HepG2 (cell line): ENCODE measurements around the gene PSRC1. TPM values are rescaled to one million over a fixed set of nuclear protein-coding genes. Genes with fewer than 3 reads are reported as not detected.

Experiments
- ATF6 ChIP-seq: sonication (generic); formaldehyde crosslinking; conservative IDR thresholded peaks from 2 replicates; pipeline ENCODE4 v1.4.0; 2020; ENCODE audit warnings: missing genetic modification reagents
- GATAD1 ChIP-seq: IDR thresholded peaks from 2 replicates; pipeline ENCODE4 v1.6.1; 2016; ENCODE audit warnings: missing genetic modification reagents, missing compliant biosample characterization
- GLI4 ChIP-seq: sonication (generic); formaldehyde crosslinking; IDR thresholded peaks from 2 replicates; pipeline ENCODE4 v1.5.1; 2020; ENCODE audit warnings: missing genetic modification reagents, mild to moderate bottlenecking, moderate library complexity, borderline replicate concordance
- HINFP ChIP-seq: sonication (generic); formaldehyde crosslinking; IDR thresholded peaks from 2 replicates; pipeline ENCODE4 v1.4.0; 2020; ENCODE audit warnings: low read depth, mild to moderate bottlenecking, missing genetic modification reagents
- IRX3 ChIP-seq: sonication (generic); formaldehyde crosslinking; IDR thresholded peaks from 2 replicates; pipeline ENCODE4 v1.8.1; 2023; ENCODE audit warnings: mild to moderate bottlenecking, low read depth, missing genetic modification reagents, borderline replicate concordance
- KDM6A ChIP-seq: IDR thresholded peaks from 2 replicates; pipeline ENCODE4 v1.6.1; 2016; ENCODE audit warnings: low read depth
- ONECUT2 ChIP-seq: sonication (generic); formaldehyde crosslinking; IDR thresholded peaks from 2 replicates; pipeline ENCODE4 v1.4.0; 2020; ENCODE audit warnings: missing genetic modification reagents
- PBX3 ChIP-seq: sonication (generic); formaldehyde crosslinking; IDR thresholded peaks from 2 replicates; pipeline ENCODE4 v1.8.1; 2023; ENCODE audit warnings: missing genetic modification reagents, inconsistent platforms, borderline replicate concordance
- PHB2 ChIP-seq: fragments of 450-650 bp; IDR thresholded peaks from 2 replicates; pipeline ENCODE4 v1.6.1; 2018; ENCODE audit not compliant: partially characterized antibody
- PHF20 ChIP-seq: sonication (generic); formaldehyde crosslinking; IDR thresholded peaks from 2 replicates; pipeline ENCODE4 v1.5.0; 2020; ENCODE audit warnings: mild to moderate bottlenecking, missing genetic modification reagents
- PPARG ChIP-seq: conservative IDR thresholded peaks from 2 replicates; pipeline ENCODE4 v1.6.1; 2016; ENCODE audit warnings: missing biosample characterization, missing genetic modification reagents
- RFXANK ChIP-seq: IDR thresholded peaks from 2 replicates; pipeline ENCODE4 v1.6.1; 2016
- SP4 ChIP-seq: sonication (generic); formaldehyde crosslinking; IDR thresholded peaks from 2 replicates; pipeline ENCODE4 v1.8.1; 2023; ENCODE audit warnings: mild to moderate bottlenecking, missing genetic modification reagents
- TBP ChIP-seq: sonication (generic); formaldehyde crosslinking; IDR thresholded peaks from 2 replicates; pipeline ENCODE4 v1.5.0; 2020; ENCODE audit warnings: missing genetic modification reagents
- TEAD2 ChIP-seq: sonication (generic); formaldehyde crosslinking; IDR thresholded peaks from 2 replicates; pipeline ENCODE4 v1.9.0; 2021; ENCODE audit warnings: missing genetic modification reagents
- ZFP90 ChIP-seq: sonication (generic); formaldehyde crosslinking; IDR thresholded peaks from 2 replicates; pipeline ENCODE4 v1.8.0; 2022; ENCODE audit warnings: missing genetic modification reagents, mild to moderate bottlenecking, inconsistent platforms, borderline replicate concordance
- ZMYM4 ChIP-seq: sonication (generic); formaldehyde crosslinking; IDR thresholded peaks from 2 replicates; pipeline ENCODE4 v1.8.1; 2023; ENCODE audit warnings: mild to moderate bottlenecking, missing genetic modification reagents
- ZNF292 ChIP-seq: sonication (generic); formaldehyde crosslinking; IDR thresholded peaks from 2 replicates; pipeline ENCODE4 v1.8.1; 2022; ENCODE audit warnings: mild to moderate bottlenecking, low read depth, missing genetic modification reagents, borderline replicate concordance
- ZNF670 ChIP-seq: sonication (generic); formaldehyde crosslinking; IDR thresholded peaks from 2 replicates; pipeline ENCODE4 v1.8.0; 2022; ENCODE audit warnings: mild to moderate bottlenecking, missing genetic modification reagents, borderline replicate concordance
- ZNF75D ChIP-seq: sonication (generic); formaldehyde crosslinking; IDR thresholded peaks from 2 replicates; pipeline ENCODE4 v1.8.1; 2023; ENCODE audit warnings: missing genetic modification reagents, mild to moderate bottlenecking, borderline replicate concordance
- ZSCAN5A ChIP-seq: sonication (generic); formaldehyde crosslinking; IDR thresholded peaks from 2 replicates; pipeline ENCODE4 v1.8.0; 2022; ENCODE audit warnings: mild to moderate bottlenecking, missing genetic modification reagents, borderline replicate concordance
- polyA plus RNA-seq, 8 experiments: library from polyadenylated mRNA; depleted of rRNA in 3 of 8; stranded (reverse) in 7 of 8; unstranded in 1 of 8; fragments of >200 nt; fragmentation: Illumina TruSeq in 4 of 8; extraction: Trizol in 4 of 8; gene quantifications; 2 replicates each; pipeline versions ENCODE4 v1.2.1 to v1.2.3, GENCODE V29; 2011 to 2016; ENCODE audit warnings: low read depth in 4 of 8, missing spikeins in 1 of 8, mixed read lengths in 1 of 8; ENCODE audit not compliant: insufficient read depth in 1 of 8
- total RNA-seq, 5 experiments: library from RNA; depleted of rRNA; stranded (reverse); fragments of >200 nt; fragmentation: Illumina TruSeq; extraction: Trizol; gene quantifications; 2 replicates each; pipeline ENCODE4 v1.2.3, GENCODE V29; 2016; ENCODE audit warnings: low read depth in 1 of 5
- TF ChIP-seq, protein P1 (sequence below): IDR thresholded peaks from 2 replicates; pipeline ENCODE4 v1.6.1; 2012; ENCODE audit warnings: low read depth, low read length, improper control_type of control experiment

PSRC1 gene
- total and polyA plus RNA-seq, 2 of the 13 experiments (the other 11 are each of a cell fraction or from before 2014, with no cell fraction given), result 28.6 to 30.3 TPM

DNA sequence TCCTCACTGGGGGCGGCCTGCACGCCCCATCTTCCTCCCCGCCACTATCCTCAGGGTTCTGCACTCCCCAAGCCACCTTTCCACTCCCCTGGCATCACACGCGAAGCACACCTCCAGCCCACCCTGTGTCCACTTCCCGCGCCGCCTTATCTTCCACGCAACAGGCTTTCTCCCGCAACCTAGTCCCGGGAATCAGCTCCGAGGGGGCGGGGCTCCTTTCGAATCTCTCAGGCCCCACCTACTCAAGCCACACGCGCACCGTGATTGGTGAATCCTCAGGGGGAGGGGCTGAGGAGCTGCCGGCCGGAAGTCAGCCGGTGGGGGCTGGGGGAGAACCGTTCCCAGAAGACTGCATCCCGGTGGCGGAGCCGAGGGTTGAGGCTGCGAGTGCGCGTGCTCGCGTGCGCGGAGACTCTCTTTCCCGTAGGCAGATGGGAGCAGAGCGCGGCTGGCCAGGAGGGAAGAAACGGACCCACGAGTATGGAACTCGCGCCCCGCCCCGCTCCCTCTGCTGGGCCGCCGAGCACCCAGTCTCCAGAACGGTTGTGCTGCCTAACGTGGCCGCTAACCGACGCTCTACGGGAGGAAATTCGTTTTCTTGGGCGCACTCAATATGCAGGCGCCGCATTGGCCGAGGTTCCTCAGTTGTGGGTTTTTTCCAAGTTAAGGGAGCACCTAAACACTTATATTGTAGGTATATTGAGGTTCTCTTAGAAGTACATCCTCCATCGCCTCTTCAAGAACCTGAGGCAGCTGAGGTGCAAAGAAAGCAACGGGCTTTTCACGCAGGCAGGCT lies at the start of gene PSRC1 (continued):
- TF ChIP-seq, protein P1, sequence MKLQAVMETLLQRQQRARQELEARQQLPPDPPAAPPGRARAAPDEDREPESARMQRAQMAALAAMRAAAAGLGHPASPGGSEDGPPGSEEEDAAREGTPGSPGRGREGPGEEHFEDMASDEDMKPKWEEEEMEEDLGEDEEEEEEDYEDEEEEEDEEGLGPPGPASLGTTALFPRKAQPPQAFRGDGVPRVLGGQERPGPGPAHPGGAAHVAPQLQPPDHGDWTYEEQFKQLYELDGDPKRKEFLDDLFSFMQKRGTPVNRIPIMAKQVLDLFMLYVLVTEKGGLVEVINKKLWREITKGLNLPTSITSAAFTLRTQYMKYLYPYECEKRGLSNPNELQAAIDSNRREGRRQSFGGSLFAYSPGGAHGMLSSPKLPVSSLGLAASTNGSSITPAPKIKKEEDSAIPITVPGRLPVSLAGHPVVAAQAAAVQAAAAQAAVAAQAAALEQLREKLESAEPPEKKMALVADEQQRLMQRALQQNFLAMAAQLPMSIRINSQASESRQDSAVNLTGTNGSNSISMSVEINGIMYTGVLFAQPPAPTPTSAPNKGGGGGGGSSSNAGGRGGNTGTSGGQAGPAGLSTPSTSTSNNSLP, result no peak
- TF ChIP-seq ATF6 (CRISPR knock-in tag), result no peak
- no peak for TF ChIP-seq ONECUT2 (CRISPR knock-in tag)
- peak; percentile 84 for TF ChIP-seq SP4 (CRISPR knock-in tag)
- TF ChIP-seq TEAD2 (CRISPR knock-in tag), result no peak
- no peak for TF ChIP-seq ZNF670
- no peak for TF ChIP-seq PHB2
- peak; percentile 79 for TF ChIP-seq HINFP (CRISPR knock-in tag)
- no peak for TF ChIP-seq TBP
- peak; percentile 86 for TF ChIP-seq ZMYM4 (CRISPR knock-in tag)
- 0 out of 2 replicates have a peak, but pooled peaks have one; percentile 53 for TF ChIP-seq IRX3
- TF ChIP-seq PHF20 (CRISPR knock-in tag), result peak; percentile 69
- TF ChIP-seq ZFP90 (CRISPR knock-in tag), result peak; percentile 36; the same call in 1 of the 2 replicates
- peak; percentile 54; the same call in 1 of the 2 replicates for TF ChIP-seq ZNF292
- TF ChIP-seq KDM6A (CRISPR knock-in tag), result no peak; the same call in 1 of the 2 replicates
- no peak for TF ChIP-seq PBX3 (CRISPR knock-in tag)
- peak; percentile 76 for TF ChIP-seq GATAD1
- TF ChIP-seq RFXANK, result no peak
- TF ChIP-seq PPARG (CRISPR knock-in tag), result 0 out of 2 replicates have a peak, but pooled peaks have one; percentile 22
- peak; percentile 71; the same call in 1 of the 2 replicates for TF ChIP-seq ZSCAN5A (CRISPR knock-in tag)
- no peak for TF ChIP-seq GLI4
- no peak for TF ChIP-seq ZNF75D (CRISPR knock-in tag)
